HepG2 (cell line): ENCODE measurements around the gene INPP4B. TPM values are rescaled to one million over a fixed set of nuclear protein-coding genes. Genes with fewer than 3 reads are reported as not detected.

Experiments
- ATF1 ChIP-seq: IDR thresholded peaks from 2 replicates; pipeline ENCODE4 v1.6.1; 2016; ENCODE audit warnings: mild to moderate bottlenecking, control low read depth
- CREM ChIP-seq, 2 experiments: sonication (generic) in 1 of 2; formaldehyde crosslinking in 1 of 2; IDR thresholded peaks; 2 replicates each; pipeline versions ENCODE4 v1.4.0 to v1.6.1; 2016 to 2020; ENCODE audit warnings: antibody characterized with exemption in 1 of 2, mild to moderate bottlenecking in 1 of 2, missing genetic modification reagents in 1 of 2
- HDAC1 ChIP-seq: sonication (generic); formaldehyde crosslinking; IDR thresholded peaks from 2 replicates; pipeline ENCODE4 v1.5.1; 2020; ENCODE audit warnings: mild to moderate bottlenecking, missing genetic modification reagents
- KMT2A ChIP-seq: sonication (generic); formaldehyde crosslinking; IDR thresholded peaks from 2 replicates; pipeline ENCODE4 v1.4.0; 2020; ENCODE audit warnings: missing genetic modification reagents
- MYC ChIP-seq: sonication (generic); formaldehyde crosslinking; IDR thresholded peaks from 2 replicates; pipeline ENCODE4 v1.9.0; 2021; ENCODE audit warnings: missing genetic modification reagents, borderline replicate concordance
- NFIB ChIP-seq: sonication (generic); formaldehyde crosslinking; IDR thresholded peaks from 2 replicates; pipeline ENCODE4 v1.9.0; 2021; ENCODE audit warnings: missing genetic modification reagents, mild to moderate bottlenecking, borderline replicate concordance
- ONECUT2 ChIP-seq: sonication (generic); formaldehyde crosslinking; IDR thresholded peaks from 2 replicates; pipeline ENCODE4 v1.4.0; 2020; ENCODE audit warnings: missing genetic modification reagents
- SIX4 ChIP-seq: sonication (generic); formaldehyde crosslinking; IDR thresholded peaks from 2 replicates; pipeline ENCODE4 v1.4.0; 2020; ENCODE audit warnings: missing genetic modification reagents
- WIZ ChIP-seq: sonication (generic); formaldehyde crosslinking; IDR thresholded peaks from 2 replicates; pipeline ENCODE4 v1.5.1; 2020; ENCODE audit warnings: mild to moderate bottlenecking, missing genetic modification reagents
- ZC3H13 ChIP-seq: sonication (generic); formaldehyde crosslinking; IDR thresholded peaks from 2 replicates; pipeline ENCODE4 v1.8.1; 2023; ENCODE audit warnings: mild to moderate bottlenecking, missing genetic modification reagents, moderate library complexity
- ZNF761 ChIP-seq: sonication (generic); formaldehyde crosslinking; conservative IDR thresholded peaks from 2 replicates; pipeline ENCODE4 v1.4.0; 2020; ENCODE audit warnings: mild to moderate bottlenecking, missing genetic modification reagents
- polyA plus RNA-seq, 8 experiments: library from polyadenylated mRNA; depleted of rRNA in 3 of 8; stranded (reverse) in 7 of 8; unstranded in 1 of 8; fragments of >200 nt; fragmentation: Illumina TruSeq in 4 of 8; extraction: Trizol in 4 of 8; gene quantifications; 2 replicates each; pipeline versions ENCODE4 v1.2.1 to v1.2.3, GENCODE V29; 2011 to 2016; ENCODE audit warnings: low read depth in 4 of 8, missing spikeins in 1 of 8, mixed read lengths in 1 of 8; ENCODE audit not compliant: insufficient read depth in 1 of 8
- total RNA-seq, 5 experiments: library from RNA; depleted of rRNA; stranded (reverse); fragments of >200 nt; fragmentation: Illumina TruSeq; extraction: Trizol; gene quantifications; 2 replicates each; pipeline ENCODE4 v1.2.3, GENCODE V29; 2016; ENCODE audit warnings: low read depth in 1 of 5
- TF ChIP-seq, protein P1 (sequence below): sonication (generic); formaldehyde crosslinking; IDR thresholded peaks from 2 replicates; pipeline ENCODE4 v1.5.0; 2020; ENCODE audit warnings: mild to moderate bottlenecking, missing genetic modification reagents, borderline replicate concordance
- TF ChIP-seq, protein P2 (sequence below): sonication (generic); formaldehyde crosslinking; IDR thresholded peaks from 2 replicates; pipeline ENCODE4 v1.4.0; 2020; ENCODE audit warnings: mild to moderate bottlenecking, low read depth, missing genetic modification reagents

INPP4B gene
- total and polyA plus RNA-seq, 2 of the 13 experiments (the other 11 are each of a cell fraction or from before 2014, with no cell fraction given): not detected

DNA sequence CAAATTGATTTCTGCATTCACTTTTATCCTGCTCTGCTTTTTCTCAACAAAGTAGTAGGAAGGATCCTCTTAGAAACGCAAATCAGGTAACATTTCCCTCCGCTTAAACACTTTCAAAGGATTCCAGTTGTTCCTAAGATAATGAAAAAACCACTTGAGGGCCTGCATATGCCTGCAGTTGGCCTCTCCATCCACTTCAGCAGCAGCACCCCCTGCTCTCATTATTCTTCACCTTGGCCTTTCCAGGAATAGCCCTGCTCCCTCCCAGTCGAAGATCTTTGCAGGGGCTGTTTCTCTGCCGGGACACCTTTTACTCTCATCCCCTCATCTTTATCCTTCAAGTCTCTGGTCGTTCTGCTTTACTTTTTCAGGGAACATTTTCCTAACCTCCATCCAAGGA lies 314.0 kb downstream of the INPP4B start (continued):
- TF ChIP-seq, protein P1, sequence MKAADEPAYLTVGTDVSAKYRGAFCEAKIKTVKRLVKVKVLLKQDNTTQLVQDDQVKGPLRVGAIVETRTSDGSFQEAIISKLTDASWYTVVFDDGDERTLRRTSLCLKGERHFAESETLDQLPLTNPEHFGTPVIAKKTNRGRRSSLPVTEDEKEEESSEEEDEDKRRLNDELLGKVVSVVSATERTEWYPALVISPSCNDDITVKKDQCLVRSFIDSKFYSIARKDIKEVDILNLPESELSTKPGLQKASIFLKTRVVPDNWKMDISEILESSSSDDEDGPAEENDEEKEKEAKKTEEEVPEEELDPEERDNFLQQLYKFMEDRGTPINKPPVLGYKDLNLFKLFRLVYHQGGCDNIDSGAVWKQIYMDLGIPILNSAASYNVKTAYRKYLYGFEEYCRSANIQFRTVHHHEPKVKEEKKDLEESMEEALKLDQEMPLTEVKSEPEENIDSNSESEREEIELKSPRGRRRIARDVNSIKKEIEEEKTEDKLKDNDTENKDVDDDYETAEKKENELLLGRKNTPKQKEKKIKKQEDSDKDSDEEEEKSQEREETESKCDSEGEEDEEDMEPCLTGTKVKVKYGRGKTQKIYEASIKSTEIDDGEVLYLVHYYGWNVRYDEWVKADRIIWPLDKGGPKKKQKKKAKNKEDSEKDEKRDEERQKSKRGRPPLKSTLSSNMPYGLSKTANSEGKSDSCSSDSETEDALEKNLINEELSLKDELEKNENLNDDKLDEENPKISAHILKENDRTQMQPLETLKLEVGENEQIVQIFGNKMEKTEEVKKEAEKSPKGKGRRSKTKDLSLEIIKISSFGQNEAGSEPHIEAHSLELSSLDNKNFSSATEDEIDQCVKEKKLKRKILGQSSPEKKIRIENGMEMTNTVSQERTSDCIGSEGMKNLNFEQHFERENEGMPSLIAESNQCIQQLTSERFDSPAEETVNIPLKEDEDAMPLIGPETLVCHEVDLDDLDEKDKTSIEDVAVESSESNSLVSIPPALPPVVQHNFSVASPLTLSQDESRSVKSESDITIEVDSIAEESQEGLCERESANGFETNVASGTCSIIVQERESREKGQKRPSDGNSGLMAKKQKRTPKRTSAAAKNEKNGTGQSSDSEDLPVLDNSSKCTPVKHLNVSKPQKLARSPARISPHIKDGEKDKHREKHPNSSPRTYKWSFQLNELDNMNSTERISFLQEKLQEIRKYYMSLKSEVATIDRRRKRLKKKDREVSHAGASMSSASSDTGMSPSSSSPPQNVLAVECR (CRISPR knock-in tag): no peak
- no peak for TF ChIP-seq WIZ (CRISPR knock-in tag)
- no peak for TF ChIP-seq ZNF761 (CRISPR knock-in tag)
- TF ChIP-seq SIX4 (CRISPR knock-in tag): no peak
- TF ChIP-seq, protein P2, sequence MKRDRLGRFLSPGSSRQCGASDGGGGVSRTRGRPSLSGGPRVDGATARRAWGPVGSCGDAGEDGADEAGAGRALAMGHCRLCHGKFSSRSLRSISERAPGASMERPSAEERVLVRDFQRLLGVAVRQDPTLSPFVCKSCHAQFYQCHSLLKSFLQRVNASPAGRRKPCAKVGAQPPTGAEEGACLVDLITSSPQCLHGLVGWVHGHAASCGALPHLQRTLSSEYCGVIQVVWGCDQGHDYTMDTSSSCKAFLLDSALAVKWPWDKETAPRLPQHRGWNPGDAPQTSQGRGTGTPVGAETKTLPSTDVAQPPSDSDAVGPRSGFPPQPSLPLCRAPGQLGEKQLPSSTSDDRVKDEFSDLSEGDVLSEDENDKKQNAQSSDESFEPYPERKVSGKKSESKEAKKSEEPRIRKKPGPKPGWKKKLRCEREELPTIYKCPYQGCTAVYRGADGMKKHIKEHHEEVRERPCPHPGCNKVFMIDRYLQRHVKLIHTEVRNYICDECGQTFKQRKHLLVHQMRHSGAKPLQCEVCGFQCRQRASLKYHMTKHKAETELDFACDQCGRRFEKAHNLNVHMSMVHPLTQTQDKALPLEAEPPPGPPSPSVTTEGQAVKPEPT: no peak
- no peak for TF ChIP-seq HDAC1
- TF ChIP-seq ONECUT2: no peak
- TF ChIP-seq NFIB (CRISPR knock-in tag): no peak
- no peak for TF ChIP-seq KMT2A
- no peak for TF ChIP-seq ATF1 (CRISPR knock-in tag)
- no peak for TF ChIP-seq ZC3H13
- TF ChIP-seq MYC (CRISPR knock-in tag): no peak
- no peak for TF ChIP-seq CREM (IDR thresholded peaks at IDR 0.05)
- no peak for TF ChIP-seq CREM (CRISPR knock-in tag; IDR thresholded peaks at IDR 0.05)
